ENCODE data around the gene MTFP1. TPM values are rescaled to one million over a fixed set of nuclear protein-coding genes. Genes with fewer than 3 reads are reported as not detected.

The MTFP1 gene
- total RNA-seq, 2 donors from 2014 or later = 9.9 to 18.5 TPM

DNA sequence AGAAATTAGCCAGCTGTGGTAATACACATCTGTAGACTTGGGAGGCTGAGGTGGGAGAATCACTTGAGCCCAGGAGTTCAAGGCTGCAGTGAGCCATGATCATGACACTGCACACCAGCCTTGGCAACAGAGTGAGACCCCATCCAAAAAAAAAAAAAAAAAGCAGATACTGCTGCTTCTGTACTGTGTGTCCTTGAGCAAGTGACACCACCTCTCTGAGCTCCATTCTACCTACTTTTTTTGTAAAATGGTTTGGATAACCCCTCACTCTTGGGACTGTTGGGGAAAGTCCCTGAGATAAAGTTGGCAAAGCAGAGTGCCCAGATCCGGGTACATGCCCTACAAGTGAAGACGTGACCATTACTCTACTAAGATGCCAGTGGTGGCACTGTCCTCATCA, 43.6 kb downstream of the MTFP1 start:
- WGBS, 2 donors = 42 to 58% methylated on average over 2 of the region's 2 CpGs
- ATAC-seq (no peak), DNase-seq (no peak)
- no peaks in the 10 kb centered on the region for H3K9me3 ChIP-seq
- no peaks in the 10 kb centered on the region for H3K4me1 ChIP-seq
- no peak for TF ChIP-seq POLR2A (IDR thresholded peaks at IDR 0.05)
- TF ChIP-seq, protein P1, sequence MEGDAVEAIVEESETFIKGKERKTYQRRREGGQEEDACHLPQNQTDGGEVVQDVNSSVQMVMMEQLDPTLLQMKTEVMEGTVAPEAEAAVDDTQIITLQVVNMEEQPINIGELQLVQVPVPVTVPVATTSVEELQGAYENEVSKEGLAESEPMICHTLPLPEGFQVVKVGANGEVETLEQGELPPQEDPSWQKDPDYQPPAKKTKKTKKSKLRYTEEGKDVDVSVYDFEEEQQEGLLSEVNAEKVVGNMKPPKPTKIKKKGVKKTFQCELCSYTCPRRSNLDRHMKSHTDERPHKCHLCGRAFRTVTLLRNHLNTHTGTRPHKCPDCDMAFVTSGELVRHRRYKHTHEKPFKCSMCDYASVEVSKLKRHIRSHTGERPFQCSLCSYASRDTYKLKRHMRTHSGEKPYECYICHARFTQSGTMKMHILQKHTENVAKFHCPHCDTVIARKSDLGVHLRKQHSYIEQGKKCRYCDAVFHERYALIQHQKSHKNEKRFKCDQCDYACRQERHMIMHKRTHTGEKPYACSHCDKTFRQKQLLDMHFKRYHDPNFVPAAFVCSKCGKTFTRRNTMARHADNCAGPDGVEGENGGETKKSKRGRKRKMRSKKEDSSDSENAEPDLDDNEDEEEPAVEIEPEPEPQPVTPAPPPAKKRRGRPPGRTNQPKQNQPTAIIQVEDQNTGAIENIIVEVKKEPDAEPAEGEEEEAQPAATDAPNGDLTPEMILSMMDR (IDR thresholded peaks at IDR 0.05) = no peak
- no peak overlapping the region for H3K4me3 ChIP-seq
- H3K27me3 ChIP-seq = no peaks in the 10 kb centered on the region
- H3K36me3 ChIP-seq (replicated peaks in 1 of 2; ENCODE audit: insufficient read depth in 1 of 2, low read depth in 2 of 2) = no peaks in the 10 kb centered on the region
- intact Hi-C loops (cut with DNase I) = no loop called here
- H3K27ac ChIP-seq = no peak overlapping the region

DNA sequence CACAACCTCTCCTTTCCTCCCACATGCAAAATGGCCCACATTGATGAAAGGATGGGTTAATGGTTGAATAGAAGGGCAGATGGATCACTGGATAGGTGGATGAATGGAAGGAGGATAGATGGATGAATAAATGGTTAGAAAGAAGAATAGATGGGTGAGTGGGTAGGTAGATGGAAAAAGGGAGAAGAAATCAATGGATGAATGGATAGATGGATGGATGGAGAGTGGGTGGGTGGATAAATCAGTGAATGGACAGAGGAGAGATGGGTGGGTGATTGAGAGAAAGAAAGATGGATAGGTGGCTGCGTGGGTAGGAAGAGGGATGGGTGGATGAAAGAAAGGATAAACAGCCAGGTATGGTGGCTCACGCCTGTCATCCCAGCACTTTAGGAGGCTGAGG, 45.1 kb downstream of the MTFP1 start:
- intact Hi-C loops (cut with DNase I) = no loop called here
- DNase-seq = no peak
- TF ChIP-seq, protein P1 (IDR thresholded peaks at IDR 0.05) = no peak
- TF ChIP-seq POLR2A (IDR thresholded peaks at IDR 0.05) = no peak

DNA sequence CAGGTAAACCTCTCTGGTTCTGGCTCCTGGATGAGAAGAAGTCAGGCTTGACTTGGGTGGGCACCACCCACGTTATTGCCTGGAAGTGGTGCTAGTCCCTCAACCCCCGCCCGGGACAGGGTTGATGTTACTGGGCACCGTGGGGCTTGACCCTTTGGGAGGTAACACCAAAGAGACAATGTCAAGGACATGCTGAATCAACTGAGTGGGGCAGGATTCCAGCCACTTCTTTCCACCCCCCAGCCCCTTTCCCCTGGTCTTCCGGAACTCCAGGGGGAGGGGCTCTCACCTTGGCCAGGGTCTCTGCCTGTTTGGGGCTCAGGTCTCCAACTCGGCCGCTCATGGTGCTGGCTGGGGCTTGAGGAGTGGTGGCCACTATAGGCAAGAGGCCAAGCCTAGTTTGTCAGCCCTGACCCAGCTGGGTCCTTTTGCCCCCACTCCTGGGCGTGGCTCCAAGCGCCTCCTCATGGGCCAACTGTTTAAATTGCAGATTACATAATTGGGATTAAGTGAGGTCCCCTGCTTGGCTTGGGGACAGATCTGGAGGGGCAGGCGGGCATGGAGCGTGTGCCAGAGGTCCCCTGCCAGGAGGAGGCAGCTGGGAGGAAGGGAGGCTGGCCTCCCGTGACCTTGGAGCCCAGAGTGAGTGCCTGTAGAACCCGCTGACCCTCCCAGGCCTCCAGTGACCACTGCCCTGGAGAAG, 46.2 kb downstream of the MTFP1 start, which contains the start of gene SEC14L3:
Gene SEC14L3, minus strand, starts transcription at position 402 of the 703 bp plus-strand sequence. Its CDS starts 59 bp downstream, at position 343.
- H3K36me3 ChIP-seq (replicated peaks in 1 of 2; ENCODE audit: insufficient read depth in 1 of 2, low read depth in 2 of 2) = no peaks in the 10 kb centered on the region
- H3K4me3 ChIP-seq = no peak within 1 kb of the TSS
- H3K27ac ChIP-seq = no peak within 1 kb of the TSS
- H3K27me3 ChIP-seq = no peaks in the 10 kb centered on the region
- no peaks in the 10 kb centered on the region for H3K9me3 ChIP-seq
- H3K4me1 ChIP-seq = no peaks in the 10 kb centered on the region
- WGBS, 2 donors = 49 to 83% methylated on average over 2 to 13 of the region's 13 CpGs
- peak in 1 of 4 donors; percentile 15 for DNase-seq
- intact Hi-C loops (cut with DNase I) = no loop called here
- TF ChIP-seq, protein P1 (IDR thresholded peaks at IDR 0.05) = no peak
- TF ChIP-seq POLR2A (IDR thresholded peaks at IDR 0.05) = no peak
- ATAC-seq = no peak

More for the DNA sequence above, 45.1 kb downstream of the MTFP1 start:
- WGBS, 2 donors = 82 to 83% methylated on average over 2 of the region's 2 CpGs
- Histone ChIP-seq H3K4me1 (no peaks in the 10 kb centered on the region), H3K36me3 (replicated peaks in 1 of 2; ENCODE audit: insufficient read depth in 1 of 2, low read depth in 2 of 2) (no peaks in the 10 kb centered on the region), H3K9me3 (no peaks in the 10 kb centered on the region), H3K4me3 (no peak overlapping the region), H3K27ac (no peak overlapping the region), H3K27me3 (no peaks in the 10 kb centered on the region)
- ATAC-seq = no peak

DNA sequence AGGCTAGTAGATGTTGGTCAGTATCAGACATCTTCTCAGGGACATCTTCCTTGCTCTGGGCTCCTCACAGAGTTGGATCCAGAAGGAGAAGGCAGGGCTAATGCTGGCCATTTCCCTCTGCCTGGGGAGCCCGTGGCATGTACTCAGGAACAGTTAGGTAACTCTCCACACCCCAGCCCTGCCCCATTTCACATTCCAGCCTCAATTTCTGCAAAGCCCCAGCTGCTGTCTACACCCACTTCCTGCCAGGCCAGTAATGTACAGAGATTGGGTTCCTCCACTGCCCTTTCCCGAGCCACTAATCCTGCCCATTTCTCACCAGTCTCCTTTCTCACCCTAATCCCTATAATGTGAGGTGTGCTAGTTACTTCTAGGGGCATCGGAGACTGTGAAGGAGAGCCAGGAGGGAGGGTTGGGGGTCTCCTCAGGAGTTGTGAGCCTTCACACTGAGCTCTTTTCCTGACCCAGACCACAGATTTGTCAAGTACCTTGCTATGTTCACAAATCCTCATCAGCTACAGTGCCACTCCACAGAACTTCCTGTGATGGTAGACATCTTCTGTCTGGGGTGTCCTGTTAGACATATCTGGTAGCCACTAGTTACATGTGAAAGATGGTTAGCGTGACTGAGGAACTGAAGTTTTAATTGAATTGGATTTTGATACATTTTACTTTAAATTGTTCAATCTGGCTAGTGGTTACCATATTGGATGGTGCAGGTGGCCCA, 47.6 kb downstream of the MTFP1 start:
- H3K36me3 ChIP-seq (replicated peaks in 1 of 2; ENCODE audit: insufficient read depth in 1 of 2, low read depth in 2 of 2) = no peaks in the 10 kb centered on the region
- H3K4me1 ChIP-seq = no peaks in the 10 kb centered on the region
- WGBS, 2 donors = 76 to 78% methylated on average over 4 of the region's 4 CpGs
- no peak overlapping the region for H3K27ac ChIP-seq
- no peaks in the 10 kb centered on the region for H3K9me3 ChIP-seq
- no peak for DNase-seq
- TF ChIP-seq POLR2A (IDR thresholded peaks at IDR 0.05) = no peak
- TF ChIP-seq, protein P1 (IDR thresholded peaks at IDR 0.05) = no peak
- no peaks in the 10 kb centered on the region for H3K27me3 ChIP-seq
- intact Hi-C loops (cut with DNase I) = no loop called here
- H3K4me3 ChIP-seq = no peak overlapping the region
- ATAC-seq = no peak
